ENCODE data around the gene ATG10.

Gene ATG10

GRCh38 chr5:82257729-82258128 is 285.9 kb downstream of the ATG10 start:
- TF ChIP-seq REST (IDR thresholded peaks at IDR 0.05; ENCODE audit: insufficient read depth in 1 of 2, low read depth in 2 of 2, low read length in 2 of 2) (no peak), SIN3A (IDR thresholded peaks at IDR 0.05; ENCODE audit: borderline replicate concordance, insufficient read depth, low read length) (no peak)

GRCh38 chr5:82259172-82259800 is 287.5 kb downstream of the ATG10 start:
- TF ChIP-seq FOXP2 (optimal IDR thresholded peaks at IDR 0.05; ENCODE audit: borderline replicate concordance, extremely low read depth, extremely low read length, insufficient read depth) (no peak), REST (IDR thresholded peaks at IDR 0.05; ENCODE audit: insufficient read depth in 1 of 2, low read depth in 2 of 2, low read length in 2 of 2) (no peak), SIN3A (IDR thresholded peaks at IDR 0.05; ENCODE audit: borderline replicate concordance, insufficient read depth, low read length) (no peak), TAF1 (IDR thresholded peaks at IDR 0.05; ENCODE audit: borderline replicate concordance, insufficient read depth, low read length) (no peak), POLR2AphosphoS5 (IDR thresholded peaks at IDR 0.05; ENCODE audit: low read depth, low read length) (no peak)

- TF ChIP-seq FOXP2 (optimal IDR thresholded peaks at IDR 0.05; ENCODE audit: borderline replicate concordance, extremely low read depth, extremely low read length, insufficient read depth): no peak
- TF ChIP-seq POLR2AphosphoS5 (IDR thresholded peaks at IDR 0.05; ENCODE audit: low read depth, low read length): no peak
- no peak for TF ChIP-seq REST (IDR thresholded peaks at IDR 0.05; ENCODE audit: insufficient read depth in 1 of 2, low read depth in 2 of 2, low read length in 2 of 2)
- no peak for TF ChIP-seq TAF1 (IDR thresholded peaks at IDR 0.05; ENCODE audit: borderline replicate concordance, insufficient read depth, low read length)
- TF ChIP-seq SIN3A (IDR thresholded peaks at IDR 0.05; ENCODE audit: borderline replicate concordance, insufficient read depth, low read length): no peak
Observed at GRCh38 chr5:82265047-82265446, 293.2 kb downstream of the ATG10 start.

GRCh38 chr5:82272571-82273356 is 300.9 kb downstream of the ATG10 start:
- TF ChIP-seq POLR2AphosphoS5 (IDR thresholded peaks at IDR 0.05; ENCODE audit: low read depth, low read length): peak; percentile 40; the same call in 1 of the 2 replicates

GRCh38 chr5:82273426-82273825 is 301.6 kb downstream of the ATG10 start:
- TF ChIP-seq POLR2AphosphoS5 (IDR thresholded peaks at IDR 0.05; ENCODE audit: low read depth, low read length): 0 out of 2 replicates have a peak, but pooled peaks have one; percentile 5

- TF ChIP-seq POLR2AphosphoS5 (IDR thresholded peaks at IDR 0.05; ENCODE audit: low read depth, low read length): peak; percentile 67
- TF ChIP-seq TAF1 (IDR thresholded peaks at IDR 0.05; ENCODE audit: borderline replicate concordance, insufficient read depth, low read length): no peak
- no peak; the same call in 1 of the 2 replicates for TF ChIP-seq SIN3A (IDR thresholded peaks at IDR 0.05; ENCODE audit: borderline replicate concordance, insufficient read depth, low read length)
- TF ChIP-seq REST (IDR thresholded peaks at IDR 0.05; ENCODE audit: insufficient read depth in 1 of 2, low read depth in 2 of 2, low read length in 2 of 2): no peak
- no peak for TF ChIP-seq FOXP2 (optimal IDR thresholded peaks at IDR 0.05; ENCODE audit: borderline replicate concordance, extremely low read depth, extremely low read length, insufficient read depth)
Observed at GRCh38 chr5:82274343-82275211, 302.8 kb downstream of the ATG10 start.
